H1 (cell line): ENCODE data around the gene FGGY. TPM values are rescaled to one million over a fixed set of nuclear protein-coding genes. Genes with fewer than 3 reads are reported as not detected.

Experiments
- CTCF ChIA-PET: fragments of 300-600 bp; sonication (Branson Sonifier 250); formaldehyde crosslinking; loops from one replicate; lab custom pipeline; 2021; ENCODE audit not compliant: partially characterized antibody; lab: Charles Lee
- POLR2A ChIA-PET: fragments of 300-600 bp; sonication (Branson Sonifier 250); formaldehyde crosslinking; loops from one replicate; lab custom pipeline; 2021; ENCODE audit warnings: inconsistent platforms; ENCODE audit not compliant: partially characterized antibody; lab: Charles Lee
- DNase-seq, 2 experiments: peaks; one replicate each; pipeline versions ENCODE4 v3.0.0 to v3.0.0-alpha.2; 2010 to 2022; ENCODE audit warnings: low spot score in 2 of 2, low read depth in 1 of 2, mixed read lengths in 1 of 2
- FAIRE-seq: peaks from 2 replicates; lab custom pipeline; 2011; peaks lifted over from hg19 to GRCh38; lab: Jason Lieb, UNC
- H2AFZ ChIP-seq: 2 replicates; pipeline ENCODE4 v1.8.1; 2012; ENCODE audit warnings: low read length, inconsistent platforms
- H2AK5ac ChIP-seq: 2 replicates; pipeline ENCODE4 v1.6.1; 2013; ENCODE audit warnings: low read depth, low read length
- H2BK120ac ChIP-seq: replicated peaks from 2 replicates; pipeline ENCODE3; 2013; ENCODE audit warnings: low read depth, low read length, inconsistent platforms
- H2BK12ac ChIP-seq: 2 replicates; pipeline ENCODE4 v1.6.1; 2013; ENCODE audit warnings: low read depth, low read length
- H2BK15ac ChIP-seq: 2 replicates; pipeline ENCODE4 v1.6.1; 2013; ENCODE audit warnings: low read length
- H2BK20ac ChIP-seq: 2 replicates; pipeline ENCODE4 v1.6.1; 2013; ENCODE audit warnings: low read length
- H2BK5ac ChIP-seq: 2 replicates; pipeline ENCODE4 v1.6.1; 2013; ENCODE audit warnings: low read depth, low read length
- H3K14ac ChIP-seq: 2 replicates; pipeline ENCODE4 v1.6.1; 2013; ENCODE audit warnings: inconsistent platforms; ENCODE audit not compliant: insufficient read length
- H3K18ac ChIP-seq: 2 replicates; pipeline ENCODE4 v1.6.1; 2013; ENCODE audit warnings: low read length; ENCODE audit errors: extremely low read depth
- H3K23ac ChIP-seq: 2 replicates; pipeline ENCODE4 v1.6.1; 2013; ENCODE audit warnings: inconsistent platforms; ENCODE audit not compliant: insufficient read length
- H3K23me2 ChIP-seq: 2 replicates; pipeline ENCODE4 v1.6.1; 2013; ENCODE audit warnings: low read depth, low read length
- H3K27ac ChIP-seq: 2 replicates; pipeline ENCODE4 v1.6.1; 2011; ENCODE audit warnings: low read depth, low read length, inconsistent platforms
- H3K27me3 ChIP-seq, 4 experiments: replicated peaks in 1 of 4; 1 replicate in 1 of 4; 2 replicates in 3 of 4; pipeline versions ENCODE4 v1.6.1 to v1.8.1; 2011 to 2013; ENCODE audit warnings: low read length in 3 of 4, mild to moderate bottlenecking in 3 of 4, inconsistent platforms in 2 of 4, mixed read lengths in 2 of 4, moderate library complexity in 1 of 4; ENCODE audit not compliant: control insufficient read depth in 3 of 4, insufficient read depth in 3 of 4; ENCODE audit errors: extremely low read depth in 1 of 4
- H3K36me3 ChIP-seq, 4 experiments: 2 replicates each; pipeline versions ENCODE4 v1.6.1 to v1.8.1; 2011 to 2013; ENCODE audit warnings: mild to moderate bottlenecking in 4 of 4, low read length in 3 of 4, moderate library complexity in 2 of 4, control low read depth in 1 of 4, inconsistent platforms in 1 of 4; ENCODE audit not compliant: insufficient read depth in 4 of 4, control insufficient read depth in 2 of 4
- H3K4ac ChIP-seq: replicated peaks from 2 replicates; pipeline ENCODE3; 2013; ENCODE audit warnings: low read length, low read depth, mixed read lengths, inconsistent platforms; ENCODE audit not compliant: insufficient read length
- H3K4me1 ChIP-seq, 4 experiments: replicated peaks in 1 of 4; 1 replicate in 1 of 4; 2 replicates in 3 of 4; pipeline versions ENCODE4 v1.6.1 to v1.8.1; 2011 to 2013; ENCODE audit warnings: low read length in 3 of 4, inconsistent platforms in 2 of 4, mixed read lengths in 1 of 4; ENCODE audit not compliant: insufficient read depth in 4 of 4, control insufficient read depth in 3 of 4
- H3K4me2 ChIP-seq, 2 experiments: 2 replicates each; pipeline versions ENCODE4 v1.6.1 to v1.8.1; 2011 to 2013; ENCODE audit warnings: low read depth in 2 of 2, low read length in 2 of 2, control low read depth in 1 of 2, inconsistent platforms in 1 of 2, mild to moderate bottlenecking in 1 of 2; ENCODE audit not compliant: insufficient read depth in 1 of 2
- H3K4me3 ChIP-seq, 4 experiments: fragments of 200-600, 300-600 bp in 1 of 4; sonication (generic), shearing (Covaris generic), sonication (Bioruptor Twin) in 1 of 4; 2 replicates each; pipeline versions ENCODE4 v1.5.1 to v1.8.1; 2011 to 2016; ENCODE audit warnings: low read length in 4 of 4, low read depth in 3 of 4, control low read depth in 2 of 4, inconsistent platforms in 2 of 4, mild to moderate bottlenecking in 2 of 4, mixed read lengths in 1 of 4, moderate library complexity in 1 of 4; ENCODE audit not compliant: insufficient read depth in 2 of 4; ENCODE audit errors: extremely low read depth in 1 of 4
- H3K56ac ChIP-seq: replicated peaks from 2 replicates; pipeline ENCODE3; 2013; ENCODE audit warnings: low read depth, mild to moderate bottlenecking, mixed read lengths, low read length, inconsistent platforms; ENCODE audit not compliant: insufficient read length
- H3K79me1 ChIP-seq: 2 replicates; pipeline ENCODE4 v1.6.1; 2013; ENCODE audit warnings: low read depth, low read length, control low read depth
- H3K79me2 ChIP-seq, 2 experiments: 2 replicates each; pipeline versions ENCODE4 v1.6.1 to v1.8.1; 2012 to 2013; ENCODE audit warnings: low read length in 2 of 2, mild to moderate bottlenecking in 2 of 2, inconsistent platforms in 1 of 2; ENCODE audit not compliant: insufficient read depth in 2 of 2, control insufficient read depth in 1 of 2
- H3K9ac ChIP-seq, 4 experiments: replicated peaks in 1 of 4; 1 replicate in 1 of 4; 2 replicates in 3 of 4; pipeline versions ENCODE4 v1.6.1 to v1.8.1; 2011 to 2013; ENCODE audit warnings: low read depth in 3 of 4, low read length in 3 of 4, control low read depth in 2 of 4, mild to moderate bottlenecking in 2 of 4, moderate library complexity in 2 of 4, inconsistent platforms in 1 of 4; ENCODE audit errors: extremely low read depth in 1 of 4
- H3K9me3 ChIP-seq, 2 experiments: 2 replicates each; pipeline versions ENCODE4 v1.6.1 to v1.8.1; 2012 to 2013; ENCODE audit warnings: mild to moderate bottlenecking in 2 of 2, moderate library complexity in 2 of 2, control low read depth in 1 of 2, inconsistent platforms in 1 of 2, low read depth in 1 of 2, low read length in 1 of 2, mixed read lengths in 1 of 2; ENCODE audit not compliant: insufficient read depth in 2 of 2
- H4K20me1 ChIP-seq, 2 experiments: replicated peaks in 1 of 2; 2 replicates each; pipeline versions ENCODE3 to v1.8.1; 2011 to 2013; ENCODE audit warnings: inconsistent platforms in 2 of 2, low read length in 2 of 2, mild to moderate bottlenecking in 1 of 2; ENCODE audit not compliant: insufficient read depth in 2 of 2, control insufficient read depth in 1 of 2
- H4K5ac ChIP-seq: 2 replicates; pipeline ENCODE4 v1.6.1; 2013; ENCODE audit warnings: low read length, low read depth, mixed read lengths, inconsistent platforms; ENCODE audit not compliant: insufficient read length
- H4K8ac ChIP-seq: 2 replicates; pipeline ENCODE4 v1.8.0; 2013; ENCODE audit warnings: mild to moderate bottlenecking, moderate library complexity, low read length, inconsistent platforms; ENCODE audit not compliant: insufficient read depth; ENCODE audit errors: extremely low read depth
- H4K91ac ChIP-seq: replicated peaks from 2 replicates; pipeline ENCODE3; 2013; ENCODE audit warnings: low read length, mixed read lengths, inconsistent platforms; ENCODE audit not compliant: insufficient read length
- CBX8 ChIP-seq: fragments of 300-800, 300-1000 bp; sonication (generic); IDR thresholded peaks from 2 replicates; pipeline ENCODE4 v1.7.1; 2016; ENCODE audit warnings: low read depth, low read length, borderline replicate concordance
- CEBPB ChIP-seq: IDR thresholded peaks from 2 replicates; pipeline ENCODE4 v1.6.1; 2012; ENCODE audit warnings: low read depth, low read length
- CHD1 ChIP-seq: IDR thresholded peaks from 2 replicates; pipeline ENCODE4 v1.6.1; 2012; ENCODE audit warnings: low read depth, low read length, improper control_type of control experiment
- EP300 ChIP-seq, 2 experiments: IDR thresholded peaks; 1 replicate in 1 of 2; 2 replicates in 1 of 2; pipeline ENCODE4 v1.6.1; 2011 to 2012; ENCODE audit warnings: low read depth in 2 of 2, low read length in 2 of 2, mild to moderate bottlenecking in 2 of 2, borderline replicate concordance in 1 of 2, inconsistent platforms in 1 of 2, moderate library complexity in 1 of 2
- HDAC6 ChIP-seq: IDR thresholded peaks from one replicate; pipeline ENCODE4 v1.7.1; 2012; ENCODE audit warnings: low read depth, mild to moderate bottlenecking, inconsistent platforms, low read length, moderate library complexity
- MAFK ChIP-seq: IDR thresholded peaks from 2 replicates; pipeline ENCODE4 v1.6.1; 2012; ENCODE audit warnings: low read depth, mild to moderate bottlenecking, improper control_type of control experiment, low read length
- PHF8 ChIP-seq: fragments of 200-600 bp; sonication (generic); conservative IDR thresholded peaks from 2 replicates; pipeline ENCODE4 v1.7.1; 2012; ENCODE audit warnings: low read depth, mild to moderate bottlenecking, inconsistent platforms, low read length, moderate library complexity
- POLR2AphosphoS5 ChIP-seq: IDR thresholded peaks from 2 replicates; pipeline ENCODE4 v1.6.1; 2011; ENCODE audit warnings: low read depth, low read length
- POU5F1 ChIP-seq: IDR thresholded peaks from 2 replicates; pipeline ENCODE4 v1.6.1; 2011; ENCODE audit warnings: low read depth, mild to moderate bottlenecking, low read length, moderate library complexity
- RXRA ChIP-seq: IDR thresholded peaks from 2 replicates; pipeline ENCODE4 v1.6.1; 2011; ENCODE audit warnings: low read depth, mild to moderate bottlenecking, low read length, moderate library complexity; ENCODE audit not compliant: insufficient read depth
- SIN3A ChIP-seq, 2 experiments: IDR thresholded peaks in 1 of 2; conservative IDR thresholded peaks in 1 of 2; 2 replicates each; pipeline ENCODE4 v1.6.1; 2011 to 2012; ENCODE audit warnings: low read length in 2 of 2, improper control_type of control experiment in 1 of 2, low read depth in 1 of 2, mild to moderate bottlenecking in 1 of 2
- SP1 ChIP-seq: IDR thresholded peaks from 2 replicates; pipeline ENCODE4 v1.6.1; 2011; ENCODE audit warnings: low read depth, low read length
- WGBS, 2 experiments: shearing (Covaris generic) in 1 of 2; methylation state at CpG; one replicate each; pipeline versions ENCODE4 v1.1.6 to v1.1.7; 2013 to 2015; ENCODE audit warnings: low lambda C conversion rate in 2 of 2, mixed read lengths in 2 of 2, inconsistent platforms in 1 of 2, low coverage in 1 of 2, missing lambda C conversion rate in 1 of 2; ENCODE audit not compliant: insufficient replicate concordance in 2 of 2, insufficient coverage in 1 of 2, insufficient read length in 1 of 2; ENCODE audit errors: extremely low coverage in 1 of 2, missing lambda C conversion rate in 1 of 2; 5-methylcytosine and 5-hydroxymethylcytosine counted together
- polyA plus RNA-seq, 7 experiments: library from polyadenylated mRNA; depleted of rRNA in 3 of 7; stranded (reverse) in 5 of 7; unstranded in 2 of 7; fragments of >200 nt in 5 of 7; fragments of 200-250 nt in 2 of 7; gene quantifications; 1 replicate in 5 of 7; 2 replicates in 1 of 7; 4 replicates in 1 of 7; pipeline versions ENCODE4 v1.2.1 to v1.2.3, GENCODE V29; 2011 to 2013; ENCODE audit warnings: missing spikeins in 2 of 7, mixed read lengths in 2 of 7
- total RNA-seq: library from RNA; stranded (reverse); fragmentation: NEBNext Ultra II Directional; extraction: Animal tissue kit (Norgen Biotek cat#: 25700); gene quantifications from 2 replicates; pipeline ENCODE4 v1.2.1, GENCODE V29; 2021

Gene FGGY
- total and polyA plus RNA-seq, 2 of the 8 experiments (the other 6 are each of a cell fraction or from before 2014, with no cell fraction given), result 10.3 to 12.5 TPM

GRCh38 chr1:59675936-59676335 is 379.0 kb downstream of the FGGY start:
- no peak overlapping the region for H4K8ac ChIP-seq
- H4K5ac ChIP-seq, result no peak overlapping the region
- no peak overlapping the region for H2BK12ac ChIP-seq
- H3K14ac ChIP-seq, result no peak overlapping the region
- no peak overlapping the region for H2BK20ac ChIP-seq
- H4K20me1 ChIP-seq, result no peaks in the 10 kb centered on the region
- H2AFZ ChIP-seq, result no peak overlapping the region
- no peak for FAIRE-seq
- H2AK5ac ChIP-seq, result no peak overlapping the region
- POLR2A ChIA-PET, result no interaction called here
- H3K27ac ChIP-seq, result no peak overlapping the region
- no peak for DNase-seq
- H2BK15ac ChIP-seq, result no peak overlapping the region
- 97% methylated on average over 2 of the region's 2 CpGs; no CpG with 5 or more reads in 1 of the 2 experiments for WGBS, 2 experiments
- CTCF ChIA-PET, result interaction anchor here (0.6 to 1.9 kb wide), 3 partner anchors 23 to 916 kb away, joined by 3 to 5 read pairs (median 3); no protein-coding TSS in a partner anchor
- no peaks in the 10 kb centered on the region for H3K23me2 ChIP-seq
- no peak overlapping the region for H3K18ac ChIP-seq
- H3K9ac ChIP-seq, result no peak overlapping the region
- H2BK5ac ChIP-seq, result no peak overlapping the region
- no peaks in the 10 kb centered on the region for H3K79me2 ChIP-seq
- peaks cover 7 to 21% (median 13%) of the 10 kb centered on the region in 4 experiments for H3K4me1 ChIP-seq
- H3K56ac ChIP-seq, result no peak overlapping the region
- H2BK120ac ChIP-seq, result no peak overlapping the region
- no peaks in the 10 kb centered on the region for H3K27me3 ChIP-seq
- no peaks in the 10 kb centered on the region for H3K79me1 ChIP-seq
- no peak overlapping the region for H3K4me3 ChIP-seq
- H3K23ac ChIP-seq, result no peak overlapping the region
- no peak overlapping the region for H3K4me2 ChIP-seq
- H3K4ac ChIP-seq, result no peak overlapping the region
- H4K91ac ChIP-seq, result no peak overlapping the region
- H3K36me3 ChIP-seq, result no peaks in the 10 kb centered on the region
- no peaks in the 10 kb centered on the region for H3K9me3 ChIP-seq
- no peak for TF ChIP-seq EP300 (IDR thresholded peaks at IDR 0.05; ENCODE audit: borderline replicate concordance in 1 of 2, low read depth in 2 of 2, low read length in 2 of 2)
- TF ChIP-seq POLR2AphosphoS5, result no peak
- TF ChIP-seq RXRA, result no peak
- no peak for TF ChIP-seq CHD1
- TF ChIP-seq SP1, result no peak
- no peak for TF ChIP-seq SIN3A (conservative IDR thresholded peaks at IDR 0.05 in 1 of 2, IDR thresholded peaks at IDR 0.05 in 1 of 2; ENCODE audit: low read depth in 1 of 2, low read length in 2 of 2)
- no peak for TF ChIP-seq POU5F1
- no peak for TF ChIP-seq HDAC6
- TF ChIP-seq MAFK, result no peak
- TF ChIP-seq CEBPB, result no peak
- TF ChIP-seq CBX8, result no peak
- TF ChIP-seq PHF8, result no peak
